Anterior cingulate cortex (tissue), 58 donors: Measurements from ENCODE around the gene CXCL14.
A peak's percentile ranks its signal among the peaks of the same experiment; 100 is the strongest.

ENCODE experiments used
- DNase-seq, 58 donors: peaks; one replicate each; lab custom pipeline; 2025; lab: John Stamatoyannopoulos, UW

Gene CXCL14

DNA sequence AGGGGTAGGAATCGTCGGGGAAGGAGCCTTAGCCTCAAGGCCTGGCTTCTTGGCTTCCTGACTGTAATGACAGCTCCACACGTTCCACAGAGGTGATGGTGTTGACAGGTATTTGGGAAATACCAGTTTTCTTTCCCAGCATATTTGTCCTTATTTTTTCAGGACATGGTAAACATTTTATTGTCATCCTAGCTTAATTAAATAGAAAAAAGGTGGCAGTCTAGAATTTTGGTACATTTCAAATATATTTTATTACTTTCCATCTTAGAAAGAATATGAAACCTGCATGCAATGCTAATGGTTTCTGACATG lies 8.4 kb downstream of the CXCL14 start:
- DNase-seq: no peak

DNA sequence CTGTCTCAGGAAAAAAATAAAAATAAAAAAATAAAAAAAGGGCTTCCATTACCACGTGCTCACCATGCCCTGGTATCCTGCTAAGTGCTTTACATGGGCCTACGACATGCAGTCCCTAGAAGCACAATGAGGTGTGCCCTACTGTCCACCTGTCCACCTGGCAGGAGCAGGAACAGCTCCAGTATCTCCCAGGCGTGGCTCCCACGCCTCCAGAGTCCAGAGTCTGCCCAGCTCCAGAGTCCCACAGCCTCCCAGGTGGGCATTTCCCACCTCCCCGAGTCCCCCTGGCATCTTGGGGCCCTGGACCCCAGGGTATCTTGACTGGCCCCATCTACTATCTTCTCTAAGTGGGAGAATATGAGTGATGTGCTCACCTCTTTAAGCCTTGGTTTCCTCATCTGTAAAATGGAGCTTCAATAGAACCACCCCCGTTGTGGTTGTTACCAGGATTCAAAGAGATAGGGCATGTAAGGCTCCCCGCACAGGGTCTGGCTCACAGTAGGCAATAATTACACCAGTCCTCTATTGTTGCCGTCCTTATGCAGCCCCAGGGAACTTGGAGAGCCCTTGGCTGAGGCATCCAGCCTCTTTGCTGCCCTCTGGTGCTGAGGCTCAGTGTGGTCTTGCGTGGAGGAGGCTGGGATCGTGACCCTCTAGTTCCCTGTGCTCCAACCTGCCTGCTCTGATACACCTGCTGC lies 8.9 kb downstream of the CXCL14 start:
- peak in 8 of 58 donors; percentile 6 to 34 (median 10) for DNase-seq

DNA sequence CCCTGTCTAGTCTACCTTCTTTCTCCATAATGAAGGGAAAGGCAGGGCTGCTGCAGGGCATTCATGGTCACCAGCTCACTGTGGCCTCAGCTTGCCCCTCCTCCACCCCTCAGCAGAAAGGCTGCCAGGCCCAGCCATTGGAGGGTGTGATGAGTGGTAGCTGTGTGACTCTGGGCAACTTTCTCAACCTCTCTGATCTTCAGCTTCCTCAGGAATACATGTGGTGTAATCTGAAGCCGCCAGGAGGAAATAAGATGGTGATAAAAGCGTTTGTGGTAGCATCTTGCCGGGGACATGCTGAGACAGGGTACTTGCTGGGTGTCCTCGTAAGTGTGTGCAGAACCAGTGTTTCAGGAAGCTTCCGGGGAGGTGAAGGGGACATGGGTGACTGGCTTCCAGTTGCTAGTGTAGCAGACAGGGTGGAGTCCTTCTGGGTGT lies 9.8 kb downstream of the CXCL14 start:
- DNase-seq: no peak

DNA sequence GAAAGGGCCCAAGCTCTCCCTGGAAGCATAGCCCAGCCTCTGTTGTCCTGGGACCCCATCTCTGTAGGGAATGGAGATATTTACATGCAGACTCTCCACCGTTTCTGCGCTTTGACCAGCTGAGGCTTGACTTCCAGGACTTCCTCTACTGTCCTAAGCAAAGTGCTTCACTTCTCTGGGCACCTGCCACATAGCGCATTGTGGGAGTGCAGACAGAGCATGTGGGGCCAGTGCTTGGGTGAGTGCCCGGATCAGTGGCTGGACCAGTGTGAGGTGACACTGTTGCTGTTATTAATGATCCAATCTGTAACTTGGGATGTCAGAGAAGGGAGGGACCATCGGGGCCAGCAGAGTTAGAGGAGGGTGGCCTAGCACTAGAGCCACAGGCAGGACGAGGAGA lies 10.5 kb downstream of the CXCL14 start:
- DNase-seq: peak in 15 of 58 donors; percentile 9 to 39 (median 24)

DNA sequence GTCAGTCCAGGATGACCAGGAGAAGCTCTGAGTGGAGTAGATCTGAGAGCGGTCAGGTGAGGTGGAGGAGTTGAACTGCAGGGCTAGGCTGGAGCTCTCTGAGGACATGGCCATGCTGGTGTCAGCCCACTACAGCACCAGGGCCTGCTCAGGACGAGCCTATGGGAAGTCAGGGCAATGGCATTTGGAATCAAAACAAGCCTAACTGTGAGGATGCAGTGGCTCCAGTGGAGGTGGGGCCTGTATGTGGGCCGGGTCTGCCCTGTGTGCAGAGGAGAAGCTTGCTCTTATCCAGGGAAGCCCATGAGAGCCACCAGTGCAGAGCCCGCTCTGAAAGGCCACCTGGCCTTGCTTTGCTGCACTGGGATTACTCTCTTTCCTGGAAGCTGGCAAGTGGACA lies 11.1 kb downstream of the CXCL14 start:
- no peak for DNase-seq

DNA sequence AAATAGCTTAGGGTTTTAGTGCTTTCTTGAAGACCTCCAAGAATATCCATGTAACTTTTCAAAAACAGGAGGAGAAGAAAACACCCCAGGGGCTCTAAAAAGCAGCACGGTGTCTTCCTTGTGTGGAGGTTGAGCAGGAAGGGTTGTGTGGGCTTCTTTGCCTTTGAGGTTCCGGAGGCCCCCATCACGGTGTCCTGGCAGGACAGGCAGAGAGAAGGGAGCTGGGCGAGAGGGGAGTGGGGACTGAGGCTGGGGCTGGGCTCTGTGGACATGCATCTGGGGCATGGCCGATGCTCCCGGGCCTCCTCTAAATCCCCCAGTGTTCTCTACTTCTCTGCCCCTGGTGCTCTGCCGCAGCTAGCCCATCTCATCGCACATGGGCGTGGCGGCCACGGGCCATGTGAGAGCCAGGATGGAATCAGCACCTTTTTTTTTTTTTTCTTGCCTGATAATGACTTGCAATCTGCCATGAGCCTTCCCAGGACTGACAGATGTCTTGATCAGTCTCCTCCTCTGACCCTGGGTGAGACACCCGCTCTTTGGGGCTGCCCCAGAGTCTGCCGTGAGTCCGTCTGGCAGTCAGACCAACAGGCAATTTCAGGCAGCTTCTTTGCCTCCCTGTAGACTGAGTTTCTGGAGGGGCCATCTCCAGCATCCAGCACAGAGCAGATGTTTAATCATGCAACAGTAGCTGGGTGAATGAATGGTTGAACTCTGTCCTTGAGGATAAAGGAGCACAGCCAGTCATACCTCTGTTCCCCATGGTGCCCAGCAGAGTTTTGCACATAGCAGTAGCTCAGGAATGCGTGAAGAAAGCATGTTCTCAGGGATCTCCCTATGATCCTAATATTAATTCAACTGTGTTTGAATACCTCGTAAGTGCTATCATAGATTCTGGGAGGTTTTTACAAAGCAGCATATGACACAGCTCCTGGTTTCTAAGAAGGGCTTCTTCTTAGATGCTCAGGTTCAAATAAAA lies 12.1 kb downstream of the CXCL14 start:
- no peak for DNase-seq

DNA sequence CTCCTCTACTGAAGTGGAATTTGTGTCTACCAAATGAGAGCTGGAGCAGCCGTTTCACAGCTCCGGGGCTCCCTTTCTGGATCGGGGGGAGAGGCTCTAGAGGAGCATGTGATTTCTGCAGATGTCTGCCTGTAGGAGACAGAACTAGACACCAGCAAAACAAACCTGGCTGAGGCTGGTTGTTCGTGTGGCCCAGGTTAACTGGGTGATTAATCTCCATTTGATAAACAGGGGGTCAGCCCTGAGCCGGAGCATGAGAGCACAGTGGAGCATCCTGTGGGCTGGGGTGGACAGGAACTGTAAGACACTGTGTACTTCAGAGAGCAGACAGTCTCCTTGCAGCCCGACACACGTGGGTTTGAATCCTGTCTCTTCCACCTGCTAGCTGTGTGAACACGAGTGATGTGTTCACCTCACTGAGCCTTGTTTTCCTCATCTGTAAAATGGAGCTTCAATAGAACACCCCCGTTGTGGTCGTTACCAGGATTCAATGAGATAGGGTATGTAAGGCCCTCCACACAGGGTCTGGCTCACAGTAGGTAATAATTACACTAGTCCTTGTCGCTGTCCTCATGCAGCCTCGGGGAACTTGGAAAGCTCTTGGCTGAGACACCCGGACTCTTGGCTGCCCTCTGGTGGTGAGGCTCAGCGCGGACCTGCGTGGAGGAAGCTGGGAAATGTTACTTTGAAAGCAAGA lies 12.9 kb downstream of the CXCL14 start:
- DNase-seq: peak in 49 of 58 donors; percentile 6 to 80 (median 43)

DNA sequence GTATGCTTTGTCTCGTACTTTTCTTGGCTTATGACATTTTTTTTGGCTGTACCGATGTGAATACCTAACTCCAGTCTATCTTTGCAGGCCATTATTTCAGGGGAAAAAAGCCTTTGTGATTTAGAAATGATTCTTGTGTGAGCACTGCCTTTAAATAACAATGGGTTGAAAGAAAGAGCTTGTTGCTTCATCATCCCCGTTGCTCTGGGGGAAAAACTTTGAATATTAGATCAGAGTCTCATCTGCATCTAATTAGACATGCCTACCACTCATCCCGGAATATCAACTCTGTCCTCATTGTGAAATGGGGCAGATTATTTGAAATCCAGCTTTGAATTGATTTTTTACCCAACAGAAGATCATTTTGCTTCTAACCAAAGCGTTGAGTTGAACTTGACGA lies 13.5 kb downstream of the CXCL14 start:
- no peak for DNase-seq

DNA sequence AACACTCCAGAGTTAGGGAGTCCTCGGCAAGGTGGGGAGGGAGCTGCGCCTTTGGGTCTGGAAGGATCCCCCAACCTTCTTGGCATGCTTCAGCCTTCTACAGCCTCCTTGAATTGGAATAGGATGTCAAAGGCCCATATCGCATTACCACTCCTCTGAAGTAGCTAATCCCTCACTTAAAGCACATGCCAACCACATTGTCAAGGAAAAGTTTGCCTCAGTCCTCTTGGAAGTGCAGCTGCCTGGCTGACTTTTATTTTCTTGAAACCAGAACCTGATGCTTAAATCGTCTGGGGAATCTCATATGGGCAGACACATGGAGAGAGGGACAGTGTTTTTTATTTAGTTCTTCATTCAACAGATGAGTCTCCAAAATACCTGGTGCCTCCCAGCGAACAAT lies 14.5 kb downstream of the CXCL14 start:
- no peak for DNase-seq

DNA sequence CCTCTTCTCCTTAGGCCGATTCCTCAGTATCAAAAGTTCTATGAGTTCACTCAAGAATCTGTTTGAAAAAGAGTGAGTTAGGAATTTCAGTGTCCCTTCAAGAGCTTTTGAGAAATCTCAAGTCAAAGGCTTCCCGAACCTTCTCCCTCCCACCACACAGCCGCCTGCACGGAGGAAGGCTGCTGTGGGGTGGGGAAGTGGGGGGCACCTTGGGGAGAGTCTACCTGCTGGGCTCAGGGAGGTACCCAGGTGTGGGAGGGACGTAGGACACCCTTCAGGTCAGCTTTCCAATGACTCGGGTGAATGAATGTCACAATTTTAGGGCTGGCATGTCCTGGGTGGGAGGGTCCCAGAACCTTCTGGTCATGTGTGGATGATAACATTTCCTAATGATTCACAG lies 17.5 kb downstream of the CXCL14 start:
- no peak for DNase-seq

DNA sequence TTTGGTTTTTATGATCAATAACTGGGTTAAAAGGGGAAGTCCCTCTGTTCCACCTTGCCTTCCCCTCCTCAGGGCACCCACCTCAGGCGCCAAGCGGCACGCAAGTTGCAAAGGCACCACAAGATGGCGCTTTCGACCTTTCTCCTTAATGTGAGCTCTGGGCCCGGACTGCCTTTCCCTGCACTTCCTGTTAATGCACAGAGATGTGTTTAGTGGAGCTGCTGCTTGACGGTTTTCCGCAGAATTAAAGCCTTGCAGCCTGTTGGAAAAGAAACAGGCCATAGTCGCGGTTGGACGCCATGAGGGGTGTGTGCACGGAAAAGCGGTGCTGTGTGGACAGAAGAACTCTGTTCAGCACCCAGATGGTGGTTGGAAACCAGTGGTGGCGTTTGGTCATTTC lies 17.9 kb downstream of the CXCL14 start:
- peak in 57 of 58 donors; percentile 16 to 87 (median 61) for DNase-seq

DNA sequence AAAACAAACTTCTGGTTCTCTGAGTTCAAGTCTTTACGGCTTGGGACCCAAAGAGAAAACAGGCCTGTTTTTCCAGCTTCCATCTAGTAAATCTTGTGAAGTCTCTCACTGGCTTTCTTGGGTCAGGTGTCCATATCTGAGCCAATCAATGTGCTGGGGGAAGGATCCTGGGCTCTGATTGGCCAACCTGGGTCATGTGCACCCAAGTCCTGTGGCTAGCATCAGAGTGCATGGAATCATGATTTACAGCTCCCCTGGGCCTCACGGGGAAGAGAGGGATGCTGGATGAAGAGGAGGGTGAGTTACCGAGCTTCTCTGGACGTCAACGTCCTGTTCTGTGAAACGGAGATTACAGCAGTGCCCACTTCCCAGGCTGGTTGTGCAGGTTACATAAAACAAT lies 19.4 kb downstream of the CXCL14 start:
- no peak for DNase-seq

DNA sequence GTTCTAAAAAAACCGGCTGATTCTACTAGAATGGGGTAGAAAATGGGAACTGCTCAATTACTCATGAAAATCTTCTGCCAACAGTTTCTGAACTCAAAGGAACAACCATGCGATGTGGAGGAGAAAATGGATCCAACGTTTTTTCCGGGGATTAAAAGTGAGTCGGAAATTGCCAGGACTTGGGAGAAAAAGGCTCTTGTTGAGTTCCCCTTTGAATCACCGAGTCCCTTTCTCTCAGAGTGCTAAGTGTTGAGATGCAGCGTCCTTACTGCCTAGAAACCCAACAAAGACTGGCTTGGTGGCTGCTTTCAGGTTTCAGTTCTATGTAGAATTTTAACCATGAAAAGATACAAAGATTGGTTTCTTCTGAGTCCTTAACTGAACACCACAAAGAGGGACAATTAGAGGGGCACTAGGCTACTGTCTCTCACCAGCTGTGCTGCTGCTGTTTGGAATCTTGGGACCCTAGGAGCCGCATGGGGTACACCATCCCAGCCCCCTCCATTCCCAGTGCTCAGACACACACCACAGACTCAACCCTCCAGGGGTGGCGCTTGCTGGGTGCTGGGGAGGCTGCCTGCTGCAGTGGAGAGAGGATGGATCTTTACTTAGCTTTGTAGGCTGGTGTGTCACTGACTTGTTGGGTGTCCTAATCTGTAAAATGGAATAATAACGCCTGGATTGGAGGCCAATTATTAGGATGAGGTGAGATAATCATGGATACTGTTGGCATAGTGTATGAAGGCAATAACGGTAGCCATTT lies 21.5 kb downstream of the CXCL14 start:
- peak in 21 of 58 donors; percentile 10 to 79 (median 31) for DNase-seq

DNA sequence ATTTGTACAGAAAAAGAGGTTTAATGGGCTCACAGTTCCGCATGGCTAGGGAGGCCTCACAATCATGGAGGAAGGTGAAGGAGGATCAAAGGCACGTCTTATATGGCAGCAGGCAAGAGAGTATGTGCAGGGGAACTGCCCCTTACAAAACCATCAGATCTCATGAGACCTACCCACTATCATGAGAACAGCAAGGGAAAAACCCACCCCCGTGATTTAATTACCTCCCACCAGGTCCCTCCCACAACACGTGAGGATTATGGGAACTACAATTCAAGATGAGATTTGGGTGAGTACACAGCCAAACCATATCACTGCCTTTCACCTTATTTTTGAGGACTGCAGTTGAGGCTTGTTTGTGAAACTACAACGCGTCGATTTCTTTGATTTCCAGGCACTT lies 22.2 kb downstream of the CXCL14 start:
- DNase-seq: no peak

DNA sequence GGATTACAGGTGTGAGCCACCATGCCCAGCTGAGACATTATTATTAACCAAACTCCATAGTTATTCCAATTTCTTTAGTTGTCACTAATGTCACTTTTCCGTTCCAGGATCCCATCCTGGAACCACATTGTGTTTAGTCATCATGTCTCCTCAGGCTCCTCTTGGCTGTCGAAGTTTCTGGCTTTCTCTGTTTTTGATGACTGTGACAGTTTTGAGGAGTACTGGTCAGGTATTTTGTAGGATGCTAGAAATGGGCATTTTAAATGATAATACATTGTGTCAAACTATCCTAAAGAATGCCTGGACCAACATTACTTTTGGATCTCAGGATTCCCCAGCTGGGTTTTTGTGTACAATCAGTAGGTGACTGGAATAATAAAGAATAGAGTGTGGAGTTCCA lies 23.3 kb downstream of the CXCL14 start:
- no peak for DNase-seq

DNA sequence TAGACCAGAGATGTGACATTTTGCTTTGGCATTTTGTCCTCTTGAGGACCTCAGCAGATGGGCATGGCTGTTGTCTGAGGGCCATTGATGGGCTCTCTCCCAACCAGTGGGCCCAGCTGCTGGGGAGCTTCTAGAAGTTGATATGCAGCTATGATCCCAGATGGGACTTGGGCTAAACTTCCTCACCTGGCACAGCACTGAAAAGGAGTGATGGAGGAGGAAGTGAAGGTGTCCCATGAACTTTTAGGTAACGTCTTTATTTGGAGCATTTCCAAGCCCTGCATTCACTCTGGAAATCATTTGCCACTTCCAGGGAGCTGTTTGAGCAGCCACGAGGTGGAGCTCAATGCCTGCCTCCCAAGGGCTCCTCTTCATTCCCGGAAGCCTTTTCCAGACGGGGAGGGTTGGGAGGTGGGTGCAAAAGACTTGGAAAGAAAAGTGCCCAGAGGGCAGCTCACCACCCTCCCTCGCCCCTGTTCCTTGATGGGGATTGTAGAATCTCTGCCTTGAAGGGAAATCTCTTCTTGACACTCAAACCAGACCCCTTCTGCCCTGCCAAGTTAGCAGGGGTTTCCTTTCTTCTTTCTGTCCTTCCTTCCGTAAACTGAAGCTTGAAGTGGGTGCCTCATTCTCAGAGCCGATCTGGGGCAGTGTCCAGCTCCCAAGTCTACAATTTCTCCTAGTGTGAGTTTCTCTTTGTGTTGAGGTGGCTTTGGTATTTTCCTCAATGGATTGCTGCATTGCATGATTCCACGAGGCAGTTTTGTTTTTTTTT lies 24.9 kb downstream of the CXCL14 start:
- peak in 22 of 58 donors; percentile 3 to 73 (median 24) for DNase-seq

DNA sequence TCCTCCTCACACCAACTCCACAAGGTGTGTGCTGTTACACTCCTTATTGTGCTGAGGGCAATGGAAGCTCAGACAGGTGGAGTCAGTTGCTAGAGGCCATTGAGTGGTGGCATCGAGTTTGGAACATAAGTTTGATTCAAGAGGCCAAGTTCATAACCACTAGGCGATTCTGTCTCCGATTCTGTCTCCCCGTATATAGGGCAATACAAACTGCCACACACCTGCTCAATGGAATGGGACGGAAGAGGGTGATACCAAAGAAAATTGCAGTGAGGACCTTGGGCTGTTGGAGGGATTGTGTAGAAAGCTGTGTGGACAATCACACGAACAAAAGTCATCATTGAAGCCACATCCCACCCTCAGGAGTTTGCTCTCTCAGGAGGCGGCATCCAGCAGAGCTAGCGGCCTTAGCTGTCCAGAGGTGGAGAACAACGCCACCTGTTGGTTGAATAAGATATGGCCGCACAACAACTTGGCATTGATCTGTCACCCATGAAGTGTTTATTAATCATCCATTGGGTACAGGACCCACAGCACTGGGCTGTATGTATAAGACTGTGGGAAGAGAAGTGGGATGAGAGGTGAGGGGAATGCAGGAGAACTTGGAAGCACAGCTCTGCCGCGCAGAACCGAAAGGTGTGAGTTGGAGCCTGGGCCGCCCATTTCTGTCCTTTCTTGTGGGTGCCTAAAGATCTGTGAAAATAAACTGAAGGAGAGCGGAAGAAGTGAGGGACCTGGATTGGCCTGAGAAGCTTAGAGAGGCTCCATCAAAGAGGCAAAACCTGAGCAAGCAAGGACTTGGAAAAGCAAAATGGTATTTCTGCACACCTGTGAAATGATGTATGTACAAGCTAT lies 27.0 kb downstream of the CXCL14 start:
- peak in 53 of 58 donors; percentile 2 to 80 (median 40) for DNase-seq

DNA sequence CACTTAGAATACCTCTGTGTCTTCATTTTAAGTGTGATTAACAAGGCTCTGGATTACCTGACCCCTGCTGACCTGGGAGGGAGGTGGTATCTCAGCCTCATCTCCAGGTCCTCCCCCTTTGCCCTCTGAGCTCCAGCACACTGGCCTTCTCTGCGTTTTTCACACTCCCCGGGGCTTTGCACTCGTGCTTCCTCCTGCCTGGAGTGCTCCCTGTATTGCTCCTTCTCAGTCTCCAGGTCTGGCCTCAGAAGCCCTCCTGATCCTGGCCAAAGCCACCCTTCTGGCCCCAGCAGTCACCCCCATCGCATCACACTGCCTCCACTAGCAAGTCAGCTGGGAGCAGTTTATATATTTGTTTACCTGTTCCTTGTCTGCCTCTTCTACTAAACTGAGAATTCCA lies 29.4 kb downstream of the CXCL14 start:
- no peak for DNase-seq
